ENCODE data around the gene ADD3. TPM values are rescaled to one million over a fixed set of nuclear protein-coding genes. Genes with fewer than 3 reads are reported as not detected.
"Not testable (repeated sequence)": the region's sequence is repeated elsewhere in the genome, so short reads cannot be mapped to it uniquely, and the experiment has no call there.

ADD3 gene
- total RNA-seq, 1 donor from 2014 or later, result 78.7 TPM

- DNase-seq (ENCODE audit: low spot score in 2 of 2), result no peak
- FAIRE-seq, result no peak
These were observed 32.3 kb upstream of the ADD3 start for GRCh38 chr10:109975244-109976190.

GRCh38 chr10:109976681-109977080, 31.1 kb upstream of the ADD3 start:
- DNase-seq (ENCODE audit: low spot score in 2 of 2) (no peak), FAIRE-seq (no peak)

DNA sequence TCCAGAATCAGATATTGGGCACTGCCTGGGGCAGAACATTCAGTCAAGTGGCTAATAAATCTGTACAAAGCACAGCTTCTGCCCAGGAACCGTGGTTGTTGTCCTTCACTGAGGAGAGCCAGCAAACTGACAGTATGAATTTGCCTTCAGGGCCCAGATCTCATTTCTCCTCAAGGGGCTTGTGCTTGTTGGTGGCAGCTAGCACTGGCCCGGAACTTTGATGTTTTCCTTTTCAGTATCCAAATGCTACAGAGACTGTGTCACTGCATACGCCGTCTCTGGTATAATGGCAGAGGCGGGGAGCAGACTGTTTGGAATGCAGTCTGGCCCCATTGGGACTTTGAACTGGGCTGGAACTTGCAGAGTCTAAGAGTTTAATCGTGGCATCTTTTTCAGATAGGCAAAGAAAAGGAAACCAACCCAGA, 30.4 kb upstream of the ADD3 start:
- FAIRE-seq (no peak), DNase-seq (ENCODE audit: low spot score in 2 of 2) (no peak)

DNA sequence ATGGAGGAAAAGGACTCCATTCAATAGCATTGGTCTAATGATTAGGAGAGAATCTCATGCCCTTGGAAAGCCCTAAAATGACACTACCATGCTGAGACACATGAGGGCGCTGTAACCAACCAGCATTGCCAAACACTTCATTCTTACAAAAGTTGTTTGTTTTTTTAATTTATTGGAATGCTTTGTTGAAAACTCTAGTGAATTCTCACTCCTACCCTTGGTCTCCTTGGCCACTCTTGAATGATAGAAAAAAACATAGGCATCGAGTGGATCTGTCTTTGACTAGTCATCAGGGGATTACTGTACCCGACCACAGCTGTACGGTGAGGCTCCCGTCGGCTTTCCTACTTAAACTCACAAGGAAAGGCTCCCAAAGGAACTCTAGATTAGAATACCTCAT, 29.3 kb upstream of the ADD3 start:
- FAIRE-seq (no peak), DNase-seq (ENCODE audit: low spot score in 2 of 2) (no peak)

DNA sequence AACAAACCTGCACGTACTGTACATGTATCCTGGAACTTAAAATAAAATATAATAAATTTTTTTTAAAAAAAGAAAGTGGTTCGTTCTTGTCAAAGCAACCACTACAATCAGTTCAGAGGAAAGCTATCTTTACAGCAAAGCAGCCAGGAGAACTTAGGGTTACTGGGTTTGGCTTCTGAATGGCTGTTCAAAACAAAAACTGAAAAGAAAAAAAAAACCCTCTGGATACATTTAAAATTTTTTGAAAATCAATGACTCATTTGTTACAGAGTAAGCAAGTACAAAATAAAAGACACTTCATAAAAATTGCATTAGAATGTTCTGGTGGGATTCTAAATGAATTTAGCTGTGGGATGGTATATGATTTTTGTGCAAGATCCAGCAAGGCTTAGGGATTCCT, 28.6 kb upstream of the ADD3 start:
- DNase-seq (ENCODE audit: low spot score in 2 of 2), result no peak
- no peak for FAIRE-seq

DNA sequence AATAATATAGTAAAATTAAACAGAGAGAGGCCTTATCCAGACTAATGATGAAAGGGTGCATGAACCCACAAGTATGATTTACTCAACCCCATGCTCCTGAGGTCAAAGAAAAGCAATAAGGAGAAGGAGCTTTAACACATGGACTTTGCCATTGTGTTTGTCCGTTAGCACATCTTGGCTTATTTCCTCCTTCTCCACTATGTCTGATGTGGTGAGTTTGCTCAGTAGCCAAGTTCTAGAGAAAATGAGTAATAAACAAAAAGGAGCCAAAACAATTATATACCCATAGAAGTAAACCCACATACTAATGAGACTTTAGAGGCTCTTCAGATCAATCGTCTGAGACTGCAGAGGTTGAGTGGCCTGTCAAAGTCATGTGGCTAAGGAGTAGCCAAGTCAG, 26.1 kb upstream of the ADD3 start:
- DNase-seq (ENCODE audit: low spot score in 2 of 2) (no peak), FAIRE-seq (no peak)

GRCh38 chr10:109982123-109982522, 25.7 kb upstream of the ADD3 start:
- no peak for FAIRE-seq
- no peak for DNase-seq (ENCODE audit: low spot score in 2 of 2)

DNA sequence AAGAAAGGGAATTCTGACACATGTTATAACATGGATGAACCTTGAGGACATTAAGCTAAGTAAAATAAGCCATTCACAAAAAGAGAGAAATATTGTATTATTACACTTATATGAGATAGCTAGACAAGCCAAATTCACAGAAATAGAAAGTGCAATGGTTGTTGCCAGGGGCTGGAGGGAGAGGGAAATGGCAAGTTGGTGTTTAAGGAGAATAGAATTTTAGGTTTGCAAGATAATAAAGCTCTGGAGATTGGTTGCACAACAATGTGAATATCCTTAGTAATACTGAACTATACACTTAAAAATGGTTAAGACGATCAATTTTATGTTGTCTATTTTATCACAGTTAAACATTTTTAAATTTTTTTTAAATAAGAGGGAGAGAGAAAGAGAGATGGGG, 25.0 kb upstream of the ADD3 start:
- no peak for DNase-seq (ENCODE audit: low spot score in 2 of 2)
- no peak for FAIRE-seq

DNA sequence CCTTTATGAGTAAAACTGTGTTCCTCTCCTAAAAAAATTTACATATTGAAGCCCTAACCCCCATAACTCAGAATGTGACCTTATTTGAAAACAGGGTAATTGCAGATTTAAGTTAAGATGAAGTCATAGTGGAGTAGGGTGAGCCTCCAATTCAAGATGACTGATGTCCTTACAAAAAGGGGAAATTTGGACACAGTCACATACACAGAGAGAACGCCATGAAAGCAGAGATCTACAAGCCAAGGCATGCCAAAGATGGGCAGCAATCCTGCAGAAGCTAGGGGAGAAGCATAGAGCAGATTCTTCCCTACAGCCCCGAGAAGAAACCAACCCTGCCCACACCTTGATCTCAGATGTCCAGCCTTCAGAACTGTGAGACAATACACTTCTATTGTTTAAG, 23.8 kb upstream of the ADD3 start:
- no peak for FAIRE-seq
- DNase-seq (ENCODE audit: low spot score in 2 of 2), result no peak

DNA sequence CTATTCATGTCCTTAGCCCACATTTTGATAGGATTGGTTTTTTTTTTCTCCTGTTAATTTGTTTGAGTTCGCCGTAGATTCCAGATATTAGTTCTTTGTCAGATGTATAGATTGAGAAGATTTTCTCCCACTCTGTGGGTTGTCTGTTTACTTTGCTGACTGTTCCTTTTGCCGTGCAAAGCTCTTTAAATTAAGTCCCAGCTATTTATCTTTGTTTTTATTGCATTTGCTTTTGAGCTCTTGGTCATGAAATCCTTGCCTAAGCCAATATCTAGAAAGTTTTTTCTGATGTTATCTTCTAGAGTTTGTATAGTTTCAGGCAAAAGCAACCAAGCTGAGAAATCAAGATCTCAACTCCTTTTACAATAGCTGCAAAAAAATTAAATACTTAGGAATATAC, 22.0 kb upstream of the ADD3 start:
- FAIRE-seq, result peak; percentile 26
- DNase-seq (ENCODE audit: low spot score in 2 of 2), result not testable (repeated sequence)

- no peak for FAIRE-seq
- no peak for DNase-seq (ENCODE audit: low spot score in 2 of 2)
These were observed 20.2 kb upstream of the ADD3 start for GRCh38 chr10:109987452-109988211.

DNA sequence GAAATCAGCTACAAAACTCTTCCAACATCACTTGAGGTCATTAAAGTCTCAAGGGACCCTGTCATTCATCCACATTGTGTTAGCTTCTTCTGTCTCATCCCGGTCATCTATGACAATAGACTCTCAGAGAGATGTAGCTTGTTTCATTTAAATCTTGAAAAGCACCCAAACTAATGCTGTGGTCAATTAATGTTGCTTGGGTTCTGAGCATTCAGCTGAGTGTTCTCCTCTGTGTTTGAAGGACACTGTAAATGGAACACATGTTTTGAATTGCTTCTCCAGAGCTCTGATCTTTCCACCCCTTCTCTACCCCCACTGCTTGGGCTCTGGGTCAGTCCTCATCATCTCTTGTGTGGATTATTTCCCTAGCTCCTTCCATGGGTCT, 19.6 kb upstream of the ADD3 start:
- FAIRE-seq, result no peak
- DNase-seq (ENCODE audit: low spot score in 2 of 2), result no peak

GRCh38 chr10:109991266-109991855, 16.4 kb upstream of the ADD3 start:
- no peak for DNase-seq (ENCODE audit: low spot score in 2 of 2)
- FAIRE-seq, result no peak

DNA sequence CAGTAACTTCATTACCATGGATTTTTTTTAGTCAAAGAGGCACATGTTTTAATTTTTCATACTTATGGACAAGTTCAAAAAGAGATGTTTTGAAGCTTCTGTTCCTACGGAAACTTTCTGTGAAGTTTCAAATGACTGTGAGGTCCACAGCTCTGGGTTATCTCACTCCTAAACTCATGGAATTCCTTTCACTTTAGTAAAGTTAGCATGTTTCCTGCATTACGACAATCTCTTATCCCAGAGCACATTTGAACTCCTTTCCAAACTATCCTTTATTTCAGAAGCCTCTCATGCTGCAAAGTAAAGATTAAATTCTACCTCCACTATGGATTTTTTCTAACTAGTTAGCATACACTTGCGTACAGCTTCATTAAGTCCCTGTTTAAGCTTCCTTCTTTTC, 15.3 kb upstream of the ADD3 start:
- no peak for DNase-seq (ENCODE audit: low spot score in 2 of 2)
- FAIRE-seq, result no peak

GRCh38 chr10:109993551-109994330, 14.0 kb upstream of the ADD3 start:
- FAIRE-seq (no peak), DNase-seq (ENCODE audit: low spot score in 2 of 2) (no peak)

DNA sequence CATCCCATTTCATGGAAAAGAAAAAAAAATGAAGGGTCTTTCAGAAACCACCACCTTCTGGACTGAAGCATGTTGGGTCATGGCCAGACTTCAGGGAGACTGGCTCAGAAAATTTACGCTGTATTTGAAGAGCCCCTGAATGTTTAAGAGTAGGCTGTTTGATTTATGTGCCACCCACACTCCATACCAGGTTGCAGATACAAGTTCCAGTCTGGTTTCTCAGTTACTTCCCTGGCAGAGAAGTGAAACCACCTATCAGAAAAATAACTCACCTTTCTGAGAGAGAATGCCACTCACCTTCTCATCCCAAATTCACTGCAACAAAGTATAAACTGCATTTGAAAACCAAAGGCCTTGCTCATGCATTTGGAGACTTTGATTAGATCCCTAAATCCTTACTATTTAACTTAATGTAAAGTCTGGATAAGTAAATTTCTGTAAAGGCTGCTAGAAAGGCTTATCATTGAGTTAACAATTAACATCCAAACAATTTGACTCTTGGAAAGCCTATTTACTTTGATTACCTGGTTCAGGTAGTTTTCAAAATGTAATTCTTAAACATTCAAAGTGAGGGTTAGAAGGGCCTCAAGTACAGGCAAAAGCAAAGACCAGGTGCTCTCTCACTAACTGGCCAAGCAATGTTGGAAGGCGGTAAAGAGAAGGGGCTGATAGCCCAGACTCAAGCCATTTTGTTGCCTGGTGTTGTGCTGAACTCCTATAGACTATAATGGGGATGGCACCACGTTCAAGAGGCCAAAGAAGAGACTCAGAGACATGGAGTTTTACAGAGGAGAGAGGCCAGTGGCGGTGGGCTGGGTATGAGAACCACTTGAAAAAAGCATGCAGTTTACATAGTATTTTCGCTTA, 12.8 kb upstream of the ADD3 start:
- no peak for FAIRE-seq

GRCh38 chr10:109995595-109995994, 12.2 kb upstream of the ADD3 start:
- FAIRE-seq, result no peak
- DNase-seq (ENCODE audit: low spot score in 2 of 2), result no peak

More for the DNA sequence above, 12.8 kb upstream of the ADD3 start:
- DNase-seq (ENCODE audit: low spot score in 2 of 2), result no peak

GRCh38 chr10:109996225-109996624, 11.6 kb upstream of the ADD3 start:
- FAIRE-seq, result no peak
- DNase-seq (ENCODE audit: low spot score in 2 of 2), result no peak

DNA sequence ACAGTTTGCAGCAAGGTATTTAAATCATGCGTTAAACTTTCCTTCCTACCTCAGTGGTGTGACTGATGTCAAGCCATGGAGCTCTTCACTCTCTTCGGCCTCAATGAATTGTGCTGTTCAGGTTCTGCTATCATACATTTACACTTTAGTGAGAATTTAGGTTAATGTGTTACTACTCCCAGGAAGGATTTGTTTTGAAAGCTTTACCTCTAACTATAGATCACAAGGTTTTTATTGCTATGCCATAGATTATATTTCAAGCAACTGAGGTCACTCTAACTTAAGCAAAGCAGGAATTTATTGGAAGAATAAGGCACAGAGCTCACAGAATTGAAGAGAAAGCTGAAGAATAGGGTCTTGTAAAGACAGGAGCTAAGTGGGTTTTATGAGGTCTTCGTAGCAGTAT, 11.0 kb upstream of the ADD3 start:
- FAIRE-seq, result no peak
- DNase-seq (ENCODE audit: low spot score in 2 of 2), result no peak

DNA sequence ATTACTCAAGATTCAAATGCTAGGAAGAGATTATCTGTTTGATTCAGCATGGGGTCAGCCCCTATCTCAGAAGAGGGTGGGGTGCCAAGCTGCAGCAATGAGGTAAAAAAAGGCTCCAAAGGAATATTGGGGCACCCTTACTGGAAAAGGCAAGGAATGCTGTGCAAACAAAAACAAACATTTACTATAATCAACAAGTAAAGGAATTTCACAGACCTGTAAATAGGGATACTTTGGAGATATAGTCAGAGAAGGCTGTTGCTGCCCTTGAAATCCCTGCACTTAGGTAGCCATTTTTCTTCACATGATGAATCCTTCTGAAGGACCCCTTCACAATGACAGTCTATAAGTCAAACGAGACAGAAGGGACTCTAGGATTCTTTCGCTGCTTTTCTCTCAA, 10.6 kb upstream of the ADD3 start:
- DNase-seq (ENCODE audit: low spot score in 2 of 2) (no peak), FAIRE-seq (no peak)

Measured in frontal cortex (tissue), 4 donors.